Neural cell (in vitro differentiated cells): ENCODE results near the gene YLPM1. TPM values are rescaled to one million over a fixed set of nuclear protein-coding genes. Genes with fewer than 3 reads are reported as not detected.

Experiments used
- H2AFZ ChIP-seq: fragments of 200-600, 300-800 bp; sonication (generic), shearing (Covaris generic); 2 replicates; pipeline ENCODE4 v1.6.0; 2014; ENCODE audit warnings: low read depth, mild to moderate bottlenecking, antibody characterized with exemption, low read length, moderate library complexity
- H3F3A ChIP-seq: fragments of 200-600 bp; shearing (Covaris generic); 2 replicates; pipeline ENCODE4 v1.6.1; 2016; ENCODE audit warnings: mild to moderate bottlenecking, moderate library complexity, mixed read lengths, antibody characterized with exemption, low read length; ENCODE audit not compliant: insufficient read depth, poor library complexity, severe bottlenecking
- H3K27ac ChIP-seq: fragments of 200-600, 300-800 bp; sonication (generic), shearing (Covaris generic); 2 replicates; pipeline ENCODE4 v1.5.1; 2014; ENCODE audit warnings: mild to moderate bottlenecking, low read length, moderate library complexity
- H3K27me3 ChIP-seq: fragments of 300-800, 200-600 bp; sonication (generic), shearing (Covaris generic); 2 replicates; pipeline ENCODE4 v1.6.0; 2014; ENCODE audit warnings: mild to moderate bottlenecking, low read depth, low read length, moderate library complexity; ENCODE audit not compliant: insufficient read depth
- H3K36me3 ChIP-seq: fragments of 300-800, 200-600 bp; sonication (generic), shearing (Covaris generic); 2 replicates; pipeline ENCODE4 v1.5.1; 2014; ENCODE audit warnings: mild to moderate bottlenecking, antibody characterized with exemption, low read length, moderate library complexity; ENCODE audit not compliant: insufficient read depth
- H3K4me2 ChIP-seq: fragments of 300-800, 200-600 bp; sonication (generic), shearing (Covaris generic); 2 replicates; pipeline ENCODE4 v1.6.0; 2014; ENCODE audit warnings: mild to moderate bottlenecking, low read length
- H3K4me3 ChIP-seq: fragments of 300-800, 200-600 bp; sonication (generic), shearing (Covaris generic); 2 replicates; pipeline ENCODE4 v1.5.1; 2014; ENCODE audit warnings: mild to moderate bottlenecking, low read length, moderate library complexity
- H3K79me2 ChIP-seq: fragments of 200-600 bp; shearing (Covaris generic); replicated peaks from 2 replicates; pipeline ENCODE4 v1.6.0; 2014; ENCODE audit warnings: mild to moderate bottlenecking, low read length, moderate library complexity; ENCODE audit not compliant: insufficient read depth
- H3K9ac ChIP-seq: fragments of 300-800, 200-600 bp; sonication (generic), shearing (Covaris generic); 2 replicates; pipeline ENCODE4 v1.6.1; 2016; ENCODE audit warnings: mild to moderate bottlenecking, low read length, mixed read lengths
- H3K9me2 ChIP-seq: fragments of 200-600 bp; shearing (Covaris generic); 2 replicates; pipeline ENCODE4 v1.6.1; 2016; ENCODE audit warnings: mild to moderate bottlenecking, low read length, mixed read lengths; ENCODE audit not compliant: insufficient read depth
- H3K9me3 ChIP-seq: fragments of 200-600, 300-800 bp; sonication (generic), shearing (Covaris generic); 2 replicates; pipeline ENCODE4 v1.6.1; 2016; ENCODE audit warnings: mild to moderate bottlenecking, mixed run types, low read length, moderate library complexity, mixed read lengths
- H4K20me1 ChIP-seq: fragments of 200-600 bp; shearing (Covaris generic); 2 replicates; pipeline ENCODE4 v1.6.1; 2016; ENCODE audit warnings: mild to moderate bottlenecking, mixed run types; ENCODE audit not compliant: insufficient read depth
- CTCF ChIP-seq: fragments of 450-650 bp; IDR thresholded peaks from 2 replicates; pipeline ENCODE4 v1.5.1; 2014; ENCODE audit warnings: antibody characterized with exemption, mild to moderate bottlenecking, moderate library complexity; ENCODE audit not compliant: poor library complexity, severe bottlenecking
- EP300 ChIP-seq: fragments of 450-650 bp; conservative IDR thresholded peaks from 2 replicates; pipeline ENCODE4 v1.6.1; 2014; ENCODE audit warnings: antibody characterized with exemption, mild to moderate bottlenecking, moderate library complexity; ENCODE audit not compliant: poor library complexity, severe bottlenecking
- EZH2 ChIP-seq: fragments of 200-600, 300-800 bp; shearing (Covaris generic), sonication (generic); IDR thresholded peaks from 2 replicates; pipeline ENCODE4 v1.6.1; 2014; ENCODE audit warnings: antibody characterized with exemption, low read length, borderline replicate concordance, mild to moderate bottlenecking; ENCODE audit not compliant: insufficient read depth, poor library complexity, severe bottlenecking
- MXI1 ChIP-seq: fragments of 450-650 bp; conservative IDR thresholded peaks from 2 replicates; pipeline ENCODE4 v1.6.1; 2014; ENCODE audit warnings: antibody characterized with exemption, mild to moderate bottlenecking; ENCODE audit not compliant: poor library complexity, severe bottlenecking
- POLR2AphosphoS5 ChIP-seq: IDR thresholded peaks from 2 replicates; pipeline ENCODE4 v1.6.1; 2012
- SMC3 ChIP-seq: fragments of 450-650 bp; conservative IDR thresholded peaks from 2 replicates; pipeline ENCODE4 v1.6.1; 2014; ENCODE audit warnings: antibody characterized with exemption, mild to moderate bottlenecking, moderate library complexity; ENCODE audit not compliant: poor library complexity
- TAF1 ChIP-seq: IDR thresholded peaks from 2 replicates; pipeline ENCODE4 v1.6.1; 2012; ENCODE audit warnings: low read depth
- polyA minus RNA-seq: library from RNA; depleted of rRNA, polyadenylated mRNA; stranded (reverse); fragments of >200 nt; gene quantifications from 2 replicates; pipeline ENCODE4 v1.2.3, GENCODE V29; 2014
- polyA plus RNA-seq: library from polyadenylated mRNA; depleted of rRNA; stranded (reverse); fragments of >200 nt; gene quantifications from 2 replicates; pipeline ENCODE4 v1.2.3, GENCODE V29; 2014
- TF ChIP-seq, protein P1 (sequence below): IDR thresholded peaks from 2 replicates; pipeline ENCODE4 v1.6.1; 2012; ENCODE audit warnings: borderline replicate concordance

Gene YLPM1
- polyA plus RNA-seq, result 63.4 and 75.1 TPM in 2 replicates
- polyA minus RNA-seq, result 128 and 186 TPM in 2 replicates

GRCh38 chr14:74762917-74763802 is at the start of gene YLPM1:
Gene YLPM1 (plus strand): TSS chr14:74763316. CDS start chr14:74763490, 174 bp downstream.
- H3K79me2 ChIP-seq, result peaks cover 48% of the 10 kb centered on the region
- no peaks in the 10 kb centered on the region for H3F3A ChIP-seq
- H2AFZ ChIP-seq, result peak within 1 kb of the TSS; percentile 100
- peak within 1 kb of the TSS; percentile 90 for H3K27ac ChIP-seq
- H3K36me3 ChIP-seq, result no peaks in the 10 kb centered on the region
- H3K9me3 ChIP-seq, result no peaks in the 10 kb centered on the region
- no peaks in the 10 kb centered on the region for H3K27me3 ChIP-seq
- TF ChIP-seq CTCF (peak; percentile 94), TAF1 (no peak), POLR2AphosphoS5 (peak; percentile 95), MXI1 (peak; percentile 85), EP300 (peak; percentile 60), SMC3 (no peak)
- TF ChIP-seq, protein P1, sequence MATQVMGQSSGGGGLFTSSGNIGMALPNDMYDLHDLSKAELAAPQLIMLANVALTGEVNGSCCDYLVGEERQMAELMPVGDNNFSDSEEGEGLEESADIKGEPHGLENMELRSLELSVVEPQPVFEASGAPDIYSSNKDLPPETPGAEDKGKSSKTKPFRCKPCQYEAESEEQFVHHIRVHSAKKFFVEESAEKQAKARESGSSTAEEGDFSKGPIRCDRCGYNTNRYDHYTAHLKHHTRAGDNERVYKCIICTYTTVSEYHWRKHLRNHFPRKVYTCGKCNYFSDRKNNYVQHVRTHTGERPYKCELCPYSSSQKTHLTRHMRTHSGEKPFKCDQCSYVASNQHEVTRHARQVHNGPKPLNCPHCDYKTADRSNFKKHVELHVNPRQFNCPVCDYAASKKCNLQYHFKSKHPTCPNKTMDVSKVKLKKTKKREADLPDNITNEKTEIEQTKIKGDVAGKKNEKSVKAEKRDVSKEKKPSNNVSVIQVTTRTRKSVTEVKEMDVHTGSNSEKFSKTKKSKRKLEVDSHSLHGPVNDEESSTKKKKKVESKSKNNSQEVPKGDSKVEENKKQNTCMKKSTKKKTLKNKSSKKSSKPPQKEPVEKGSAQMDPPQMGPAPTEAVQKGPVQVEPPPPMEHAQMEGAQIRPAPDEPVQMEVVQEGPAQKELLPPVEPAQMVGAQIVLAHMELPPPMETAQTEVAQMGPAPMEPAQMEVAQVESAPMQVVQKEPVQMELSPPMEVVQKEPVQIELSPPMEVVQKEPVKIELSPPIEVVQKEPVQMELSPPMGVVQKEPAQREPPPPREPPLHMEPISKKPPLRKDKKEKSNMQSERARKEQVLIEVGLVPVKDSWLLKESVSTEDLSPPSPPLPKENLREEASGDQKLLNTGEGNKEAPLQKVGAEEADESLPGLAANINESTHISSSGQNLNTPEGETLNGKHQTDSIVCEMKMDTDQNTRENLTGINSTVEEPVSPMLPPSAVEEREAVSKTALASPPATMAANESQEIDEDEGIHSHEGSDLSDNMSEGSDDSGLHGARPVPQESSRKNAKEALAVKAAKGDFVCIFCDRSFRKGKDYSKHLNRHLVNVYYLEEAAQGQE, result no peak
- H3K4me2 ChIP-seq, result peak within 1 kb of the TSS; percentile 77
- no peaks in the 10 kb centered on the region for H3K9me2 ChIP-seq
- no peaks in the 10 kb centered on the region for H4K20me1 ChIP-seq
- peak within 1 kb of the TSS; percentile 94 for H3K4me3 ChIP-seq
- H3K9ac ChIP-seq, result peak within 1 kb of the TSS; percentile 98

- Histone ChIP-seq H2AFZ (peak overlapping the region; percentile 96), H3K27ac (peak overlapping the region; percentile 57), H3K9ac (peak overlapping the region; percentile 71), H3K27me3 (no peaks in the 10 kb centered on the region), H3K4me3 (peak overlapping the region; percentile 81), H3K36me3 (no peaks in the 10 kb centered on the region), H4K20me1 (no peaks in the 10 kb centered on the region), H3K79me2 (peaks cover 56% of the 10 kb centered on the region), H3K9me3 (no peaks in the 10 kb centered on the region), H3K4me2 (peak overlapping the region; percentile 60), H3K9me2 (no peaks in the 10 kb centered on the region), H3F3A (no peaks in the 10 kb centered on the region)
- TF ChIP-seq MXI1 (peak; percentile 28), EP300 (no peak), EZH2 (no peak)
- TF ChIP-seq, protein P1, result no peak
Measured at GRCh38 chr14:74713395-74713735, 49.8 kb upstream of the YLPM1 start.
